Fibroblast of pulmonary artery (primary cell): Measurements from ENCODE around the gene CAMK4.
A peak's percentile ranks its signal among the peaks of the same experiment; 100 is the strongest.

Experiments used
- DNase-seq: peaks from one replicate; pipeline ENCODE4 v3.0.0-alpha.2; 2010; ENCODE audit warnings: low read depth
- H3K4me3 ChIP-seq: replicated peaks from 2 replicates; pipeline ENCODE4 v1.5.1; 2011; ENCODE audit warnings: low read depth, mild to moderate bottlenecking, control low read depth, low read length, moderate library complexity
- TF ChIP-seq, protein P1 (sequence below): IDR thresholded peaks from 2 replicates; pipeline ENCODE4 v1.5.1; 2011; ENCODE audit warnings: mild to moderate bottlenecking, control low read depth, low read length, inconsistent platforms; ENCODE audit errors: missing control alignments

CAMK4 gene

DNA sequence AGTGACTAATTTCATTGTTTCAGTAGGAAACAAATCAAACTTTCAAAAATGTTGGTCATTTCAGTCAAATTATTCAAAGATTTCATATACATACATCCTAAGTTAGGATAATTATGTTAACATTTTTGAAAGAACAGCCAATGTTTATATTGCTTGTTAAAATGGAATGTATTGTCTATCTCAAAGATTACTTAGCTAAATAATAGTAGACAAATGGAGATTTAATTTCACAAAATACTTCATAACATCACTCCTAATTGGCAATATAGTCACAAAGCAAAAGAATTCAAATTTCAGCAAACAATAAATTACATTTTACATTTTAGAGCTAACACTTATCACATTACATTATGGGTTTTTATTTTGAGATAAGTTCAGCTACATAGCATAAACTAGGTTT, 262.7 kb downstream of the CAMK4 start:
- no peak overlapping the region for H3K4me3 ChIP-seq
- DNase-seq, result no peak
- TF ChIP-seq, protein P1, sequence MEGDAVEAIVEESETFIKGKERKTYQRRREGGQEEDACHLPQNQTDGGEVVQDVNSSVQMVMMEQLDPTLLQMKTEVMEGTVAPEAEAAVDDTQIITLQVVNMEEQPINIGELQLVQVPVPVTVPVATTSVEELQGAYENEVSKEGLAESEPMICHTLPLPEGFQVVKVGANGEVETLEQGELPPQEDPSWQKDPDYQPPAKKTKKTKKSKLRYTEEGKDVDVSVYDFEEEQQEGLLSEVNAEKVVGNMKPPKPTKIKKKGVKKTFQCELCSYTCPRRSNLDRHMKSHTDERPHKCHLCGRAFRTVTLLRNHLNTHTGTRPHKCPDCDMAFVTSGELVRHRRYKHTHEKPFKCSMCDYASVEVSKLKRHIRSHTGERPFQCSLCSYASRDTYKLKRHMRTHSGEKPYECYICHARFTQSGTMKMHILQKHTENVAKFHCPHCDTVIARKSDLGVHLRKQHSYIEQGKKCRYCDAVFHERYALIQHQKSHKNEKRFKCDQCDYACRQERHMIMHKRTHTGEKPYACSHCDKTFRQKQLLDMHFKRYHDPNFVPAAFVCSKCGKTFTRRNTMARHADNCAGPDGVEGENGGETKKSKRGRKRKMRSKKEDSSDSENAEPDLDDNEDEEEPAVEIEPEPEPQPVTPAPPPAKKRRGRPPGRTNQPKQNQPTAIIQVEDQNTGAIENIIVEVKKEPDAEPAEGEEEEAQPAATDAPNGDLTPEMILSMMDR, result no peak

DNA sequence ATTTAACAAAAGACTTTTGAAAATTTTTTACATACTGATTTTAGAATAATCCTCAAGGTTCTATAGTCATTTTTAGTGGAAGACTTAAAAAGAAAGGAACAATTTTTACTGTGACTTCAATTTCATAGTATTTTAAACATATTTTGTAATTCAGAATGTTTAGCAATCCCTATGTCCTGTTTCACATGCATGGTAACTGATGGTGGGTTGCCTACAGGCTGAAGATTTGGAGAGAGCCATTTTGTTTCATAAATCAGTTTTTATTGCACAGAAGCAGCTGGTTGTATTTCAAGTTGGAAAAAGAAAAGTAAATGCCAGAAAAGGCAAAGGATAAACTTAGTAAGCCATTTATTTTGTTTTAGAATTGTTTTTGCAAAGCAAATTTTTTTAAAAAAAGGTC, 264.2 kb downstream of the CAMK4 start:
- TF ChIP-seq, protein P1, result no peak
- DNase-seq, result no peak
- H3K4me3 ChIP-seq, result no peak overlapping the region

DNA sequence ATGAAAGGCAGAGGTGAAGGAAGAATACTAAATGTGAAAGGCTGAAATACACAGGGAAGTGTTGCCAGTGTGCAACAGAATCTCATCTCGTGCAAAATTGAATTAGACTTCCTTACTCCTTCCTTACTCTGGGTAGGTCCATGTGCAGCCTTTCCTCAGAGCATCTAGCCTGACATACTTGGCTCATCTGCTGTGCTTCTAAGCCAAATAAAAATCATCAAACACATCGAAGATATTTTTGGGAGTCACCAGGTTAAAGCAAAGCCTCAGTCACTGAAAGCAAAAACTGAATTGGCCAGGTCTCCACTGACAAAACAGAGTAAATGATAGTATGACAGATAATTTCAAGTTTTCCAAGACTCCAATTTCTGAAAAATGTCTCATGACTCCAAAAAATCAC, 268.8 kb downstream of the CAMK4 start:
- TF ChIP-seq, protein P1, result no peak
- no peak for DNase-seq
- H3K4me3 ChIP-seq, result no peak overlapping the region

DNA sequence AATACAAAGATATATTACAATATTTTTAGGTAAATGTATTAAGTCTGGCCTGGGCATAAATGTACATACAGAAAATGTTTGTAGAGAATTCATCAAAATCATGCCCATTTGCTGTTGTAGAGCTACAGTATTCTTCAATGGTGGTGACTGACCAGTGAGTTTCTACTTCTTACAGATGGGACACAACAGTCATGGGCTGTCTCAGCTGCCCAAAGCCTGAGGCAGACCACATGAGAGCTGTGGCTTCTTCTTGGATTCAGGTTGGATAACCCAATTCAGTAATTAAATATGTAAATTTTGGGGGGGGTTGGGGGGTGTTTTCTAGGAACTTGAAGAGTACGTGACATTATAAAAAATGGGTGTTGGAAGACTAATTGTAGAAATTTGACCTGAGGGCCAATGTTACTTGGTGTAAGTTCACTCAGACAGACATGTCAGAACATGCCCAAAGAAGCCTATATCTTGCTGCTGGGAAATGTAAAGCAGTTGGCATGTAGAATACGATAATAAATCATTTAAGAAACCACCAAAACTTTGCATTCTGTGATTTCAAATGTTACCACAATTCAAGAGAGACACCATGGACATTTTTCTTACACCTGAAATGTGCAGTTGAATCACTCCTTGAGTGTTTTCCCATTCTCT, 270.3 kb downstream of the CAMK4 start:
- TF ChIP-seq, protein P1, result no peak
- DNase-seq, result no peak
- no peak overlapping the region for H3K4me3 ChIP-seq

DNA sequence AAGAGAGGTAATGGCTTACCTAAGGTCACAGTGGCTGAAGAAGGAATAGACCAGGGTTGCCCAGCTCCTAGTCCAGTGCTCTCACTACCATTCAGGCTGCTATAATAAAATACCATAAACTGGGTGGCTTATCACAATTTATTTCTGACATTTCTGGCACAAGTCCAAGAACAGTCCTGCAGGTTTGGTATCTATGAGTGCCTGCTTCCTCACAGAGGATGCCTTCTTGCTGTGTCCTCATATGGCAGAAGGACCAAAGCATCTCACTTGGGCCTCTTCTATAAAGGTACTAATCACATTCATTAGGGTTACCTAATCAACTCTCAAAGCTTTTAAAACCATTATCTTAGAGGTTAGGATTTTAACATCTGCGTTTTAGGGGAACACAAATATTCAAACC, 271.0 kb downstream of the CAMK4 start:
- DNase-seq, result no peak
- H3K4me3 ChIP-seq, result no peak overlapping the region
- TF ChIP-seq, protein P1, result no peak

DNA sequence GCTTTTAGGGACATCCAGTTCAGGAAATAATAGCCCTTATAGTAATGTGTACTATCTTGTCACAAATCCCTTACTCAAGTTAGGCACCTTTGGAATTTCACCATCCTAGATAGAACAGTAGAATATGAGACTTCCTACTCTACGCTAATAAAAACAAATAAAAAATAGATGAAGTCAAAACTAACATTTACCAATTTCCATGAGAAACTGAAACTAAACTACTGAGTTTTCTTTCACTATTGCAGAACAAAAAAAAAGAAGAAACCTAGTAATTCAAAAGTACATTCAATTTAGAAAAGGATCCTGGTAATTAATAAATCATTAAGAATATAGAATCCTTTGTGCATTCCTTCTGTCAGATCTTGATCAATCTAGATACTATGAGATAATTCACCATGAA, 274.2 kb downstream of the CAMK4 start:
- TF ChIP-seq, protein P1, result no peak
- H3K4me3 ChIP-seq, result no peak overlapping the region
- DNase-seq, result no peak

DNA sequence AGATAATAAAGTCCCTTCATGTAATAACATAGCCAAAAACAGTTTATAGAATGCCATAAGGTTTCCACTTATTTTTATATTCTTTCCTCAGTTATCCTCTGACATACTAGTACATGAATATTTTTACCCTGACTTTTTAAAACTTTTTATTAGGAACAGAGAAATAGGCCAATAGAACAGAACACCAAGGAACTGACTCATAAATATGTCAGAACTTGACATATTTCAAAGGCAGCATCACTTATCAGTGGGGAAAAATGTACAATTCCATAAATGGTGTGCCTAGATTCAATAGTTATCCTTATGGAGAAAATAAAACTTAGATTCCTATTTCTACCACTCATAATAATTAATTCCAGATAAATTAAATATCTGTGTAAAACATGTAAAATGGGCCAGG, 278.8 kb downstream of the CAMK4 start:
- no peak overlapping the region for H3K4me3 ChIP-seq

More for the DNA sequence above, 278.8 kb downstream of the CAMK4 start:
- TF ChIP-seq, protein P1, result no peak
- peak; percentile 39 for DNase-seq
